CD4-positive, alpha-beta T cell treated with Interferon gamma for 1 hour (primary cell): ENCODE data around the gene AGRN.
"Not testable (repeated sequence)": the region's sequence is repeated elsewhere in the genome, so short reads cannot be mapped to it uniquely, and the experiment has no call there.

Source experiments
- DNase-seq: peaks from one replicate; pipeline ENCODE4 v3.0.0-alpha.2; 2020

The AGRN gene

GRCh38 chr1:1003618-1004419 lies 16.1 kb upstream of the AGRN start:
- DNase-seq, result no peak

- DNase-seq, result no peak
These were observed 15.5 kb upstream of the AGRN start for GRCh38 chr1:1004420-1004779.

- no peak for DNase-seq
These were observed 14.9 kb upstream of the AGRN start for GRCh38 chr1:1004780-1005697.

GRCh38 chr1:1005774-1006304 lies 14.1 kb upstream of the AGRN start:
- DNase-seq, result no peak

- no peak for DNase-seq
These were observed 13.4 kb upstream of the AGRN start for GRCh38 chr1:1006305-1007159.

GRCh38 chr1:1010131-1010530 lies 9.8 kb upstream of the AGRN start:
- DNase-seq, result not testable (repeated sequence)

- DNase-seq, result no peak
These were observed 8.4 kb upstream of the AGRN start for GRCh38 chr1:1011396-1011949.

GRCh38 chr1:1012736-1013104 lies 7.2 kb upstream of the AGRN start:
- not testable (repeated sequence) for DNase-seq

- peak; percentile 90 for DNase-seq
These were observed 6.6 kb upstream of the AGRN start, which contains the start of gene ISG15 for GRCh38 chr1:1013105-1013921. ISG15 (plus strand) TSS chr1:1013497; CDS start chr1:1013574, 77 bp downstream.

- DNase-seq, result no peak
These were observed 5.8 kb upstream of the AGRN start for GRCh38 chr1:1013922-1014648.

GRCh38 chr1:1014799-1015681 lies 4.9 kb upstream of the AGRN start:
- no peak for DNase-seq

- DNase-seq, result not testable (repeated sequence)
These were observed 2.3 kb upstream of the AGRN start for GRCh38 chr1:1017397-1018320.

GRCh38 chr1:1018321-1018685 lies 1.6 kb upstream of the AGRN start:
- not testable (repeated sequence) for DNase-seq

- peak; percentile 74 for DNase-seq
These were observed 559 bp upstream of the AGRN start for GRCh38 chr1:1019122-1019999.

GRCh38 chr1:1020415-1021009 lies 592 bp downstream of the AGRN start:
- DNase-seq, result no peak

GRCh38 chr1:1021010-1021919 lies 1.3 kb downstream of the AGRN start:
- DNase-seq, result no peak
